ENCODE results near the gene DCHS1. TPM values are rescaled to one million over a fixed set of nuclear protein-coding genes. Genes with fewer than 3 reads are reported as not detected.

Gene DCHS1
- total RNA-seq, 2 donors from 2014 or later = 11.2 to 17.4 TPM

DNA sequence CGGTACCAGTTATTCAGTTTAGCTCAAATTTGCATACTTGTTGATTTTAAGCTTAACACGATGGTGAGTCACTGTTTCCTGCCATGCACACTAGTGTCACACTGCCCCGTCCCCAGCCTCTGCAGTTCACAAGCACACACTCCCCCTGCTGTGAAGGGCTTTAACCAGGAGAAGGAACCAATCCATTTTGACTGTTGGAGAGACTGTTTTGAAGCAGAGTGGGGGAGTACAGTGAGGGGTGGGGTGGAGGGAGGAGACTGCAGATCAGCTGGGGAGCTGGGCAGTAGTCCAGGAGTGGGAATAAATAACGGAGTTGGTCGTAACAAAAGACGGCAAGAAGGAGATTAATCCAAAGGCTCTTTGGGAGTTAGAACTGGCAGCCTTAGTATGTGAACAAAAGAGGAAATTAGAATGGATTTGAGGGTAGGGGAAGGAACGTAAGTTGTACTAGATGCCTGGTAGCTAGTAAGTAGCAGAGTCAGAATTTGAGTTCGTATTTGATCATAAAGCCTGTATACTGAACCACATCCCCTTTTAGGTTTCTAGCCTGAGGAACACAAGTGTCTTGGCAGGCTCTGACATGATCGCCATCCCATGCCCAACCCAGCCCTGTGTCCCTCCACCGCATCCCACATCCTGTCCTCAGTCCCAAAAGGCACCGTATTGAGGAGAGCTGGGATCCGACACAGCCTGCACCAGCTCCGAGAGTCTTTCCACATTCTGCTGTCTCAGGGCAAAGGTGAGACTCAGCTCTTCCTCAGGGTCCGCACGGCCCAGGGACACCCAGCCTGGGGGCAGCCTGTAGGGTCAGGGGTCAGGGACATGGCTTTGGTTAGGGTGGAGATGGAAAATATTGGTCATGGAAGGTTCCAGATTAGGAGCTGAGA lies 37.2 kb downstream of the DCHS1 start:
- no peaks in the 10 kb centered on the region for H3K4me1 ChIP-seq (replicated peaks)
- H3K27ac ChIP-seq = peak overlapping the region; percentile 77 to 84
- no peaks in the 10 kb centered on the region for H3K27me3 ChIP-seq (replicated peaks; ENCODE audit: insufficient read depth)
- H3K9me3 ChIP-seq = no peaks in the 10 kb centered on the region
- WGBS = 13% methylated on average over 15 of the region's 15 CpGs
- no peaks in the 10 kb centered on the region for H3K36me3 ChIP-seq
- intact Hi-C loops (cut with DNase I) = no loop called here
- H3K4me3 ChIP-seq = peak overlapping the region; percentile 47 to 62
- no peak for TF ChIP-seq CTCF (IDR thresholded peaks at IDR 0.05)
- TF ChIP-seq POLR2A (IDR thresholded peaks at IDR 0.05) = no peak
- TF ChIP-seq POLR2AphosphoS5 (IDR thresholded peaks at IDR 0.05) = no peak
- peak; percentile 24 for DNase-seq (ENCODE audit: low spot score)

GRCh38 chr11:6617315-6617781 lies 38.3 kb downstream of the DCHS1 start:
- H3K27me3 ChIP-seq (replicated peaks; ENCODE audit: insufficient read depth) = no peaks in the 10 kb centered on the region
- H3K9me3 ChIP-seq = no peaks in the 10 kb centered on the region
- no peak overlapping the region for H3K4me3 ChIP-seq
- intact Hi-C loops (cut with DNase I) = no loop called here
- H3K27ac ChIP-seq = no peak overlapping the region
- no peak for DNase-seq (ENCODE audit: low spot score)
- WGBS = 82% methylated on average over 5 of the region's 5 CpGs
- H3K36me3 ChIP-seq = no peaks in the 10 kb centered on the region
- H3K4me1 ChIP-seq (replicated peaks) = no peaks in the 10 kb centered on the region
- TF ChIP-seq CTCF (IDR thresholded peaks at IDR 0.05) (no peak), POLR2AphosphoS5 (IDR thresholded peaks at IDR 0.05) (no peak)

GRCh38 chr11:6616596-6617250 lies 38.9 kb downstream of the DCHS1 start:
- Histone ChIP-seq H3K36me3 (no peaks in the 10 kb centered on the region), H3K27ac (no peak overlapping the region), H3K4me3 (no peak overlapping the region), H3K4me1 (replicated peaks) (no peaks in the 10 kb centered on the region), H3K27me3 (replicated peaks; ENCODE audit: insufficient read depth) (no peaks in the 10 kb centered on the region), H3K9me3 (no peaks in the 10 kb centered on the region)
- 96% methylated on average over 14 of the region's 14 CpGs for WGBS
- no peak for TF ChIP-seq POLR2AphosphoS5 (IDR thresholded peaks at IDR 0.05)
- TF ChIP-seq POLR2A (IDR thresholded peaks at IDR 0.05) = no peak
- no peak for TF ChIP-seq CTCF (IDR thresholded peaks at IDR 0.05)
- intact Hi-C loops (cut with DNase I) = no loop called here
- no peak for DNase-seq (ENCODE audit: low spot score)

DNA sequence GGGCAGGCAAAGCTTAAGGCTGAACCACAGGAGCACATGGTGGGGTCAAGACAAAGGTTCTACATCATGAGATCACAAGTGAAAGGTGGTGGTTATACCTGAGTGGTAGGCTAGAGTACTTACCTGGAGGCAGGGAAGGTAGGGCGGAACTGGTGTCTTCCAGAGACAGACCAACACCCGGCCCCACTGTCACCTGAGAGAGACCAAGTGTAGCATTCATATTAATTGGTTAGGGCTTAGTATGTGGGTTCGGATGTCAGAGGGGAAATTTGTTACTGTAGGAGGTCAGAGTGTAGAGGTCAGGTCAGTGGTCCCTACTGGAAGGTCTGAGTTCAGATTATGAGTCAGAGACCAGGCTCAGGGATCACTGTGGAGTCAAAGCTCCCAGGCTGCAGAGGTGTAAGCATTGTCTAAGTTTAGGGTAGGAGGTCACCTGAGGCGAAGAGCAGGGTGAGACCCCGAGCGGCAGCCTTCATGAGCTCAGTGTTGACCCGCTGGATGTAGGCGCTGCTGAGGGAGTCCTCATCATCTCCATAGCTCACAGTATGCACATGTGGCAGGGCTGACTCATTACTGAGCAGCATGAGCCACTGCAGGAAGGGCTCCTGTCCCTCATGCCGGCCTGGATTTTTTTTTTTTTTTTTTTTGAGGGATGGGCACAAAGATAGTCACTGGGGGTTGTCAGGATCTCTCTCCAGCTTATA lies 39.6 kb downstream of the DCHS1 start:
- no peak overlapping the region for H3K27ac ChIP-seq
- H3K27me3 ChIP-seq (replicated peaks; ENCODE audit: insufficient read depth) = no peaks in the 10 kb centered on the region
- H3K9me3 ChIP-seq = no peaks in the 10 kb centered on the region
- no peak overlapping the region for H3K4me3 ChIP-seq
- peaks cover 2% of the 10 kb centered on the region for H3K4me1 ChIP-seq (replicated peaks)
- WGBS = 96% methylated on average over 6 of the region's 9 CpGs
- DNase-seq (ENCODE audit: low spot score) = no peak
- intact Hi-C loops (cut with DNase I) = no loop called here
- TF ChIP-seq CTCF (IDR thresholded peaks at IDR 0.05) = no peak
- no peak for TF ChIP-seq POLR2AphosphoS5 (IDR thresholded peaks at IDR 0.05)
- no peak for TF ChIP-seq POLR2A (IDR thresholded peaks at IDR 0.05)
- no peaks in the 10 kb centered on the region for H3K36me3 ChIP-seq
